ENCODE measurements around the gene CDKAL1.

DNA sequence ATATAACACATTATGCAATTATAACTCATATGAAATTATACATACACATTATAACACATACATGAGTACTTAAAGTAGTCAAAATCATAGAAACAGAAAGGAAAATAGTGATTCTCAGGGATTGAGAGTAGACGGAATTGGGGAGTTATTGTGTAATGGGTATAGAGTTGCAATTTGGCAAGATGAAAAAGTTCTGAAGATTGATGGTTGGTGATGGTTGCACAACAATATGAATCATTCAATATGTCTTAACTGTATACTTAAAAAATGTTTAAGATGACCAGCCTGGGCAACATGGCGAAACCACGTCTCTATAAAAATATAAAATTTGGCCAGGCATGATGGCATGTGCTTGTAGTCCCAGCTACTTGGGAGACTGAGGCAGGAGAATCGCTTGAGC lies 372.7 kb downstream of the CDKAL1 start:
- TF ChIP-seq, protein P1, sequence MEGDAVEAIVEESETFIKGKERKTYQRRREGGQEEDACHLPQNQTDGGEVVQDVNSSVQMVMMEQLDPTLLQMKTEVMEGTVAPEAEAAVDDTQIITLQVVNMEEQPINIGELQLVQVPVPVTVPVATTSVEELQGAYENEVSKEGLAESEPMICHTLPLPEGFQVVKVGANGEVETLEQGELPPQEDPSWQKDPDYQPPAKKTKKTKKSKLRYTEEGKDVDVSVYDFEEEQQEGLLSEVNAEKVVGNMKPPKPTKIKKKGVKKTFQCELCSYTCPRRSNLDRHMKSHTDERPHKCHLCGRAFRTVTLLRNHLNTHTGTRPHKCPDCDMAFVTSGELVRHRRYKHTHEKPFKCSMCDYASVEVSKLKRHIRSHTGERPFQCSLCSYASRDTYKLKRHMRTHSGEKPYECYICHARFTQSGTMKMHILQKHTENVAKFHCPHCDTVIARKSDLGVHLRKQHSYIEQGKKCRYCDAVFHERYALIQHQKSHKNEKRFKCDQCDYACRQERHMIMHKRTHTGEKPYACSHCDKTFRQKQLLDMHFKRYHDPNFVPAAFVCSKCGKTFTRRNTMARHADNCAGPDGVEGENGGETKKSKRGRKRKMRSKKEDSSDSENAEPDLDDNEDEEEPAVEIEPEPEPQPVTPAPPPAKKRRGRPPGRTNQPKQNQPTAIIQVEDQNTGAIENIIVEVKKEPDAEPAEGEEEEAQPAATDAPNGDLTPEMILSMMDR (IDR thresholded peaks at IDR 0.05; ENCODE audit: poor library complexity) = no peak
- TF ChIP-seq EZH2 (IDR thresholded peaks at IDR 0.05; ENCODE audit: borderline replicate concordance) = no peak

Measured in hepatocyte (in vitro differentiated cells).